Ovary (tissue), 9 donors: ENCODE results near the gene CREBZF. TPM values are rescaled to one million over a fixed set of nuclear protein-coding genes. Genes with fewer than 3 reads are reported as not detected.
"Not testable (repeated sequence)": the region's sequence is repeated elsewhere in the genome, so short reads cannot be mapped to it uniquely, and the experiment has no call there.

Source experiments
- DNase-seq, 5 donors: peaks; one replicate each; pipeline ENCODE4 v3.0.0-alpha.2; 2019 to 2020
- H3K27ac ChIP-seq, 2 donors: fragments of 200-600 bp; one replicate each; pipeline versions ENCODE4 v1.5.1 to v1.8.0; 2019 to 2022
- H3K27me3 ChIP-seq: fragments of 200-600 bp; one replicate; pipeline ENCODE4 v1.8.0; 2022
- H3K36me3 ChIP-seq: fragments of 200-600 bp; sonication (generic); one replicate; pipeline ENCODE4 v1.5.1; 2019
- H3K4me1 ChIP-seq: one replicate; pipeline ENCODE4 v1.8.1; 2013; ENCODE audit warnings: mild to moderate bottlenecking, moderate library complexity; ENCODE audit not compliant: insufficient read depth
- H3K4me3 ChIP-seq: fragments of 200-600 bp; sonication (generic); one replicate; pipeline ENCODE4 v1.5.1; 2017
- H3K9me3 ChIP-seq, 2 donors: fragments of 200-600 bp in 1 of 2; sonication (generic) in 1 of 2; one replicate each; pipeline versions ENCODE4 v1.5.1 to v1.8.1; 2013 to 2019; ENCODE audit warnings: mild to moderate bottlenecking in 1 of 2, moderate library complexity in 1 of 2
- EP300 ChIP-seq: sonication (generic); formaldehyde crosslinking; IDR thresholded peaks from one replicate; pipeline ENCODE4 v1.6.1; 2017; ENCODE audit warnings: antibody characterized with exemption
- POLR2A ChIP-seq: fragments of 450-650 bp; IDR thresholded peaks from one replicate; pipeline ENCODE4 v1.6.1; 2017; ENCODE audit warnings: antibody characterized with exemption, mild to moderate bottlenecking, moderate library complexity
- WGBS, 3 donors: extraction: QIAGEN DNeasy Blood & Tissue Kit in 1 of 3; methylation state at CpG; one replicate each; pipeline versions ENCODE4 v1.1.5 to v1.1.7; 2013 to 2017; 5-methylcytosine and 5-hydroxymethylcytosine counted together
- intact Hi-C, 4 donors: fragments of 100-400 bp; cut with DNase I; formaldehyde crosslinking; loops; one replicate each; pipeline versions ENCODE4 v1.11.0 to v1.15.1; 2022 to 2023
- polyA plus RNA-seq, 2 donors: library from polyadenylated mRNA; stranded (reverse); fragments of 200-250 nt in 1 of 2; fragments of 350-450 nt in 1 of 2; fragmentation: Illumina TruSeq in 1 of 2; extraction: RNeasy Lipid Tissue Mini Kit (QIAGEN cat#74804) in 1 of 2; gene quantifications; one replicate each; pipeline ENCODE4 v1.2.3, GENCODE V29; 2013 to 2014
- total RNA-seq, 7 donors: library from RNA; depleted of rRNA in 2 of 7; stranded (reverse); fragments of >200 nt in 2 of 7; fragmentation: NEBNext Ultra II Directional in 3 of 7; extraction: Animal tissue kit (Norgen Biotek cat#: 25700) in 3 of 7; gene quantifications; one replicate each; pipeline versions ENCODE4 v1.1.0 to v1.2.4, GENCODE V29; 2016 to 2023
- TF ChIP-seq, protein P1 (sequence below), 3 donors: fragments of 450-650 bp in 2 of 3; fragments of 200-600 bp in 1 of 3; IDR thresholded peaks; one replicate each; pipeline versions ENCODE4 v1.5.1 to v1.8.0; 2016 to 2022; ENCODE audit warnings: antibody characterized with exemption in 3 of 3, mild to moderate bottlenecking in 1 of 3
- donor health status: DM: no; HTN: no; CAD: no; lungs with moderate emphysema.
- donor health status: DM: no; HTN: no; CAD: no.
- donor health status: Bipolar disorder and iron deficiency.
- donor health status: DM: yes; HTN: yes; CAD: no.
- donor health status: DM: no; HTN: no; CAD: no.
- donor health status: DM: yes; HTN: yes; CAD: no.

Gene CREBZF
- total and polyA plus RNA-seq, 9 donors = 36.4 to 80.8 (median 53.6) TPM

DNA sequence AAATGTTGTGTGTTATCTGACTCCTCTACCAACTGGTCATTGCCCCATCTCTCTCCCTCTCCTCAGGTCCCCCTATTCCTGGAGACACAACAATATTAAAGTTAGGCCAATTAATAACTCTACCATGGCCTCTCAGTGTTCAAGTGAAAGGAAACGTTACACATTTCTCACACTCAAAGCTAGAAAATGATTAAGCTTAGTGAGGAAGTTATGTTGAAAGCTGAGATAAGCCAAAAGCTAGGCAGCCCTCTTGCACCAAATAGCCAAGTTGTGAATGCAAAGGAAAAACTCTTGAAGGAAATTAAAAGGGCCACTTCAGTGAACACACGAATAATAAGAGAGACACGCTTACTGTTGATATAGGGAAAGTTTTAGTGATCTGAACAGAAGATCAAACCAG is 44.7 kb downstream of the CREBZF start:
- Histone ChIP-seq H3K27ac (no peak overlapping the region), H3K36me3 (no peaks in the 10 kb centered on the region)
- TF ChIP-seq, protein P1, sequence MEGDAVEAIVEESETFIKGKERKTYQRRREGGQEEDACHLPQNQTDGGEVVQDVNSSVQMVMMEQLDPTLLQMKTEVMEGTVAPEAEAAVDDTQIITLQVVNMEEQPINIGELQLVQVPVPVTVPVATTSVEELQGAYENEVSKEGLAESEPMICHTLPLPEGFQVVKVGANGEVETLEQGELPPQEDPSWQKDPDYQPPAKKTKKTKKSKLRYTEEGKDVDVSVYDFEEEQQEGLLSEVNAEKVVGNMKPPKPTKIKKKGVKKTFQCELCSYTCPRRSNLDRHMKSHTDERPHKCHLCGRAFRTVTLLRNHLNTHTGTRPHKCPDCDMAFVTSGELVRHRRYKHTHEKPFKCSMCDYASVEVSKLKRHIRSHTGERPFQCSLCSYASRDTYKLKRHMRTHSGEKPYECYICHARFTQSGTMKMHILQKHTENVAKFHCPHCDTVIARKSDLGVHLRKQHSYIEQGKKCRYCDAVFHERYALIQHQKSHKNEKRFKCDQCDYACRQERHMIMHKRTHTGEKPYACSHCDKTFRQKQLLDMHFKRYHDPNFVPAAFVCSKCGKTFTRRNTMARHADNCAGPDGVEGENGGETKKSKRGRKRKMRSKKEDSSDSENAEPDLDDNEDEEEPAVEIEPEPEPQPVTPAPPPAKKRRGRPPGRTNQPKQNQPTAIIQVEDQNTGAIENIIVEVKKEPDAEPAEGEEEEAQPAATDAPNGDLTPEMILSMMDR (IDR thresholded peaks at IDR 0.05) = no peak

DNA sequence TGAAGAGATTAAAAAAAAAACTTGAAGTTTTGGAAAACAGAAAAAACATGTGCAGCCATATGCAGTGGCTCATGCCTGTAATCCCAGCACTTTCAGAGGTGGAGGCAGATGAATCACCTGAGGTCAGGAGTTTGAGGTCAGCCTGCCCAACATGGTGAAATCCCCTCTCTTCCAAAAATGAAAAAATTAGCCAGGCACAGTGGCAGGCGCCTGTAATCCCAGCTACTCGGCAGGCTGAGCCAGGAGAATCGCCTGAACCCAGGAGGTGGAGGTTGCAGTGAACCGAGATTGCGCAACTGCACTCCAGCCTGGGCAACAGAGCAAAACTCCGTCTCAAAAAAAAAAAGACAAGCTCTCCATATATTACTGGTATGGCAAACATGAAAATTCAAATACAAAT is 45.4 kb downstream of the CREBZF start:
- DNase-seq = no peak
- H3K27ac ChIP-seq = no peak overlapping the region
- intact Hi-C loops = no loop called here
- H3K36me3 ChIP-seq = no peaks in the 10 kb centered on the region
- no peaks in the 10 kb centered on the region for H3K9me3 ChIP-seq
- 84 to 92% (median 91%) methylated on average over 6 of the region's 6 CpGs for WGBS, 3 donors
- H3K4me1 ChIP-seq = no peaks in the 10 kb centered on the region
- no peaks in the 10 kb centered on the region for H3K27me3 ChIP-seq
- TF ChIP-seq POLR2A (no peak), EP300 (no peak)
- TF ChIP-seq, protein P1 (IDR thresholded peaks at IDR 0.05) = no peak
- no peak overlapping the region for H3K4me3 ChIP-seq

More for the DNA sequence above, 44.7 kb downstream of the CREBZF start:
- no peaks in the 10 kb centered on the region for H3K27me3 ChIP-seq
- no peak for DNase-seq
- H3K9me3 ChIP-seq = no peaks in the 10 kb centered on the region
- no peak overlapping the region for H3K4me3 ChIP-seq
- H3K4me1 ChIP-seq = no peaks in the 10 kb centered on the region
- 78 to 91% (median 91%) methylated on average over 3 of the region's 3 CpGs for WGBS, 3 donors
- intact Hi-C loops = no loop called here

DNA sequence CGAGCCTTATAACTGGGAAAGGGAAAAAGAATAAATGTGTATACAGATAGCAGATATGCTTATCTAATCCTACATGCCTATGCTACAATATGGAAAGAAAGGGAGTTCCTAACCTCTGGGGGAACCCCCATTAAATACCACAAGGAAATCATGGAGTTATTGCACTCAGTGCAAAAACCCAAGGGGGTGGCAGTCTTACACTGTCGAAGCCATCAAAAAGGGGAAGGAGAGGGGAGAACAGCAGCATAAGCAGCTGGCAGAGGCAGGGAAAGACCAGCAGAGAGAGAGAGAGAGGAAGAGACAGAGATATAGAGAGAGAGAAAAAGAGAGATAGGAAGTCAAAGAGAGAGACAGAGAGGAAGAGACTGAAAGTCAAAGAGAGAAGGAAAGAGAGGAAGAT is 53.3 kb downstream of the CREBZF start:
- H3K9me3 ChIP-seq, DNase-seq, H3K4me3 ChIP-seq, H3K4me1 ChIP-seq, H3K27ac ChIP-seq, intact Hi-C loops, H3K27me3 ChIP-seq, H3K36me3 ChIP-seq: not testable (repeated sequence)
- WGBS, 3 donors = 92 to 95% (median 93%) methylated on average over 2 of the region's 2 CpGs

Other genes with a start within 250 kb of the CREBZF start
- gene DLG2, start 37.8 kb downstream of the CREBZF start, total RNA-seq = 10 to 100 TPM in 6 of 7 donors, 1 to 10 TPM in 1; 9.9 to 20.7 (median 13.6) TPM
- 1 to 10 TPM; 2.5 to 9.2 TPM for gene DLG2, start 37.8 kb downstream of the CREBZF start, polyA plus RNA-seq
- 10 to 100 TPM; 29.5 to 54.0 (median 42.8) TPM for gene TMEM126B, start 36.5 kb downstream of the CREBZF start, total RNA-seq
- 10 to 100 TPM; 34.8 to 53.7 TPM for gene TMEM126B, start 36.5 kb downstream of the CREBZF start, polyA plus RNA-seq
- 10 to 100 TPM; 16.9 to 26.3 (median 21.3) TPM for gene TMEM126A, start 17.2 kb downstream of the CREBZF start, total RNA-seq
- 10 to 100 TPM; 27.1 to 31.5 TPM for gene TMEM126A, start 17.2 kb downstream of the CREBZF start, polyA plus RNA-seq
- gene CCDC89, start 21.1 kb upstream of the CREBZF start, total RNA-seq = 1 to 10 TPM; 3.2 to 5.9 (median 5.3) TPM
- gene CCDC89, start 21.1 kb upstream of the CREBZF start, polyA plus RNA-seq = 1 to 10 TPM; 2.8 to 3.2 TPM
- gene SYTL2, start 146.0 kb upstream of the CREBZF start, total RNA-seq = 10 to 100 TPM in 2 of 7 donors, 1 to 10 TPM in 5; 4.2 to 13.7 (median 8.2) TPM
- 10 to 100 TPM in 1 of 2 donors, 1 to 10 TPM in 1; 7.9 to 26.1 TPM for gene SYTL2, start 146.0 kb upstream of the CREBZF start, polyA plus RNA-seq
- gene CCDC83, start 190.3 kb upstream of the CREBZF start, total RNA-seq = not detected
- gene CCDC83, start 190.3 kb upstream of the CREBZF start, polyA plus RNA-seq = not detected